BE2C (cell line): ENCODE measurements around the gene HS6ST1.

Experiments used
- DNase-seq: peaks from one replicate; pipeline ENCODE4 v3.0.0-alpha.2; 2020
- H3K27me3 ChIP-seq: fragments of 250-450 bp; sonication (Bioruptor Pico); 2 replicates; pipeline ENCODE4 v1.5.1; 2020; ENCODE audit warnings: mild to moderate bottlenecking
- H3K36me3 ChIP-seq: fragments of 250-450 bp; sonication (Bioruptor Pico); 2 replicates; pipeline ENCODE4 v1.5.1; 2020; ENCODE audit warnings: mild to moderate bottlenecking
- H3K4me1 ChIP-seq: fragments of 250-450 bp; sonication (Bioruptor Pico); 2 replicates; pipeline ENCODE4 v1.5.1; 2020
- H3K4me3 ChIP-seq: 2 replicates; pipeline ENCODE4 v1.5.1; 2011; ENCODE audit warnings: low read depth, low read length
- H3K9me3 ChIP-seq: fragments of 250-450 bp; sonication (Bioruptor Pico); 2 replicates; pipeline ENCODE4 v1.5.1; 2020
- TF ChIP-seq, protein P1 (sequence below): IDR thresholded peaks from 2 replicates; pipeline ENCODE4 v1.5.1; 2012; ENCODE audit warnings: mild to moderate bottlenecking, low read depth, low read length

Gene HS6ST1

DNA sequence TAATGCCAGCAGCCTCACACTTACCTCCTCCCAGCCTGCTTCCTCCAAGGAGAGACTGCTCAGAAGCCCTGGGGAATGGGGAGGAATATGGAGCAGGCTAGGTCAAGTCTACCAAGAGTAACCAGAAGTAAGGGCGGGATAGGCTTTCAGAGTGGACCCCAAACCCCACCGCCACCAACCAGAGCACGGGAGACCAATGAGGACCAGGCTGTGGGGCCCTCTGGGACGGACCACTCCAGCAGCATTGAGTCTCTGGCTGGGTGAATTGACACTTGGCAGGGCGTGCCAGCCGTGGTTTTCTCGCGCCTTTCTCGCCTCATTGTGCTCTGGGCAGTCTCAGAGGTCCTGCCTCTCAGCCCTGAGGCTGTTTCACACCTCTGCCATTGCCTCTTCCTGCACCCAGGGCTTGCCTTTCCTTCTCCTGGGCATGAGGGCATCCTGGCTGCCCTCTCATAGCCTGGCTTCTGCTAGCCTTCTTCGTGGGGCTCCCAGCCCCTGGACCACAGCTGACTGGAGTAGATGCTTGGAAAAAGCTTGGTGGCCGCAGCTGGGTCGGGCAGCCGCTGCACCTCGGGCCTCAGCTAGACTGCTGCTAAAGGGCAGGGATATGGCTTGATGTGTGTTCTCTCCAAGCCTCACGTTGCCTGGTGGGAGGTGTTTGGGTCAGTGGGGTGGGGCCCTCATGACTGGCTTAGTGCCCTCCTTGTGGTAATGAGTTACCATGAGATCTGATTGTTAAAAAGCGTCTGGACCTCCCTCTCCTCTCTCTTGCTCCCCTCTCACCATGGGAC, 40.5 kb upstream of the HS6ST1 start:
- H3K4me1 ChIP-seq: no peaks in the 10 kb centered on the region
- no peaks in the 10 kb centered on the region for H3K27me3 ChIP-seq
- no peak for DNase-seq
- no peaks in the 10 kb centered on the region for H3K9me3 ChIP-seq
- no peak overlapping the region for H3K4me3 ChIP-seq
- TF ChIP-seq, protein P1, sequence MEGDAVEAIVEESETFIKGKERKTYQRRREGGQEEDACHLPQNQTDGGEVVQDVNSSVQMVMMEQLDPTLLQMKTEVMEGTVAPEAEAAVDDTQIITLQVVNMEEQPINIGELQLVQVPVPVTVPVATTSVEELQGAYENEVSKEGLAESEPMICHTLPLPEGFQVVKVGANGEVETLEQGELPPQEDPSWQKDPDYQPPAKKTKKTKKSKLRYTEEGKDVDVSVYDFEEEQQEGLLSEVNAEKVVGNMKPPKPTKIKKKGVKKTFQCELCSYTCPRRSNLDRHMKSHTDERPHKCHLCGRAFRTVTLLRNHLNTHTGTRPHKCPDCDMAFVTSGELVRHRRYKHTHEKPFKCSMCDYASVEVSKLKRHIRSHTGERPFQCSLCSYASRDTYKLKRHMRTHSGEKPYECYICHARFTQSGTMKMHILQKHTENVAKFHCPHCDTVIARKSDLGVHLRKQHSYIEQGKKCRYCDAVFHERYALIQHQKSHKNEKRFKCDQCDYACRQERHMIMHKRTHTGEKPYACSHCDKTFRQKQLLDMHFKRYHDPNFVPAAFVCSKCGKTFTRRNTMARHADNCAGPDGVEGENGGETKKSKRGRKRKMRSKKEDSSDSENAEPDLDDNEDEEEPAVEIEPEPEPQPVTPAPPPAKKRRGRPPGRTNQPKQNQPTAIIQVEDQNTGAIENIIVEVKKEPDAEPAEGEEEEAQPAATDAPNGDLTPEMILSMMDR: no peak
- H3K36me3 ChIP-seq: no peaks in the 10 kb centered on the region

DNA sequence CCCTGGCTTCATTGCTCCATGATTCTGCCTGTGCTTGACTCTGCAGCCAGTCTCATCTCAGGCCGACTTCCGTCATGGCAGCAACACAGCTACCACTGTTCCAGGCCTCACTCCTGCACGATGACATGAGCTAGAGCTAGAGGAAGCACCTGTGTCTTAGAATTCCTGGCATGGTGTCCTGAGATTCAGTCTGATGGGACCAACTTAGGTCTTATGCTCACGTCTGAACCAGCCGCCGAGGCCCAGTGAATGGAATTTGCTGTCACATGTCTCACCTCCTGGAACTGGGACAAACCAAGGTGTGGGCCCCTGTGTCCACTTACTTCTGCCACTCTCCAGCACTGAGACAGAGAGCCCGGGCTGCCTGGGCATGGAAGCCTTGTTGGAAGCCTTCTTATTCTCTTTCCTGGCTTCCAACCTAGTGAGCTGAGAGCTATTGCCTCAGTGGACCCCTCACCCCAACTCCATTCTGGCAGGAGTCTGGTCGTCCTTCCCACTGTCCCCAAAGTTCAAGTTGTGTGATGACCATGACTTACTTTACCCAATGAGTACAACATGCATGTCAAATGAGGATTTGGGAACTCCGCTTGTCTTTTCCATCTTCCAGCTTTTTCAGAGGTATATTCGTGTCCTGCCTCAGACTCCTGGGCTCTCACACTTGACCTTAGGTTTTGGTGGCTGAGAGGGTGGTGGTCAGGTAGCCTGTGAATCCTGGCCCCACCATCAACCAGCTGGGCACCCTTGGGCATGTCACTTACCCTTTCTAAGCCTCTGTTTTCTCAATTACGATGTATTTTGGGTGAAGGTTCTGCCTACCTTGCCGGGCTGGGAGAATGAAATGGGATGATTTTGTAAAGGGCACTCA, 39.1 kb upstream of the HS6ST1 start:
- no peak for DNase-seq
- Histone ChIP-seq H3K9me3 (no peaks in the 10 kb centered on the region), H3K27me3 (no peaks in the 10 kb centered on the region), H3K4me1 (no peaks in the 10 kb centered on the region), H3K4me3 (no peak overlapping the region), H3K36me3 (no peaks in the 10 kb centered on the region)
- TF ChIP-seq, protein P1: no peak

DNA sequence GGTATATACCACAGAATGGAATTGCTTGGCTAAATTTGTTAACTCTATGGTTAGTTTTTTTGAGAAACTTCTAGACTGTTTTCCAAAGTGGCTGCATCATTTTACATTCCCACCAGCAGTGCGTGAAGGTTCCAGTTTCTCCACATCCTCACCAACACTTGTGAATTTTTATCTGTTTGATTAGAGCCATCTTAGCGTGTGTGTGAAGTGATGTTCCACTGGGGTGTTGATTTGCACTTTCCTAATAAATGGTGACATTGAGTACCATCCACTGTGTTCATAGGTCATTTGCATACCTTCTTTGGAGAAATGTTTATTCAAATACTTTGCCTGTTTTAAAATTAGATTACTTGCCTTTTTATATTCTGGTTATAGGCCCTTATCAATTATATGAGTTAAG, 37.5 kb upstream of the HS6ST1 start:
- H3K4me1 ChIP-seq: no peaks in the 10 kb centered on the region
- DNase-seq: no peak
- H3K4me3 ChIP-seq: no peak overlapping the region

DNA sequence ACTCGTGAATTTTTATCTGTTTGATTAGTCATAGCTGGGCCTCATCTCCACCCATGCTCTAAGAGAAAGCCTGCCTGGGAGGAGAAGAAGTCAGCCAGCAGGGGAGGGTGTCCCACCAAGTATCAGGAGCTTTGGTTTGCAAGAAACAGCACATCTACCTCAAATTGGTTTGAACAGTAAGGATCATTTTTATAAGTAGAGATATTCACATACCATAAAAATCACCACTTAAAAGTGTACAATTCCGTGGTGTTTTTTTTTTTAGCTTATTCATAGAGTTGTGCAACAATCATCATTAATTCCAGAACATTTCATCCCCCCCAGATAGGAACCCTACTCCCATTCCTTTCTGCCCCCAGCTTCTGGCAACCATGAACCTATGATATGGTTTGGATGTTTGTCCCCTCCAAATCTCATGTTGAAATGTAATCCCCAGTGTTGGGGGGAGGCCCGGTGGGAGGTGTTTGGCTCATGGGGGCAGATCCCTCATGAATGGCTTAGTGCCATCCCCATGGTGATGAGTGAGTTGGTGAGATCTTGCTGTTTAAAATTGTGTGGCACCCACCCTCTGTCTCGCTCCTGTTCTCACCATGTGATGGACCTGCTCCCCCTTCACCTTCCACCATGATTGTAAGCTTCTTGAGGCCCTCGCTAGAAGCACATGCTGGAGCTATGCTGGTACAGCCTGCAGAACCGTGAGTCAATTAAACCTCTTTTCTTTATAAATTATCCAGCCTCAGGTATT, 36.2 kb upstream of the HS6ST1 start:
- Histone ChIP-seq H3K27me3 (no peaks in the 10 kb centered on the region), H3K9me3 (no peaks in the 10 kb centered on the region), H3K4me1 (no peaks in the 10 kb centered on the region), H3K4me3 (no peak overlapping the region), H3K36me3 (no peaks in the 10 kb centered on the region)
- TF ChIP-seq, protein P1: no peak
- no peak for DNase-seq

More for the DNA sequence above, 37.5 kb upstream of the HS6ST1 start:
- no peaks in the 10 kb centered on the region for H3K27me3 ChIP-seq
- no peaks in the 10 kb centered on the region for H3K9me3 ChIP-seq
- H3K36me3 ChIP-seq: no peaks in the 10 kb centered on the region
- TF ChIP-seq, protein P1: no peak

DNA sequence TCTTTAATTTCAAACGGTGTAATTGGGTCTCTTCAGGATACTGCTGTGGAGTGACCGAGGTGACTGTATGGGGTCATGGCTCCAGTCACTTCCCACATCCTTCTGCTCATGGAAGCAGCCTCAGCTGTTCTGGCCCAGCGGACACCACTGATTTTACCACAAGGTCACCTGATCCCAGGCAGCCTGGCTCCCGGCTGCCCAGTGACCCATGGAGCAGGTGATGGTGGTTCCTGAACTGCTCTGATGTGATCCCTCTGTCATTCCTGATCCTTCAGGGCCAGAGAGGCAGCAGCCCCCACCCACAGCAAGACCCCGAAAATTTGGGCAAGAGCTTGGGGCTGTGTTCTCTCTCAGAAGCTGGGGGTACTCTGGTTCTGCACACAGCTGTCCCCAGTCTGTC, 35.5 kb upstream of the HS6ST1 start:
- Histone ChIP-seq H3K4me3 (no peak overlapping the region), H3K9me3 (no peaks in the 10 kb centered on the region), H3K36me3 (no peaks in the 10 kb centered on the region), H3K4me1 (no peaks in the 10 kb centered on the region), H3K27me3 (no peaks in the 10 kb centered on the region)
- TF ChIP-seq, protein P1: no peak
- DNase-seq: no peak
